Stimulated activated CD8-positive, alpha-beta memory T cell treated with anti-CD3 and anti-CD28 coated beads, Interleukin-7, amount 100 ng/mL, for 4 hours (primary cell): ENCODE results near the gene SMARCB1.
"Not testable (repeated sequence)": the region's sequence is repeated elsewhere in the genome, so short reads cannot be mapped to it uniquely, and the experiment has no call there.

Source experiments
- DNase-seq, 2 donors: peaks; one replicate each; pipeline ENCODE4 v3.0.0-alpha.2; 2020; ENCODE audit warnings: low read depth in 2 of 2

SMARCB1 gene

DNA sequence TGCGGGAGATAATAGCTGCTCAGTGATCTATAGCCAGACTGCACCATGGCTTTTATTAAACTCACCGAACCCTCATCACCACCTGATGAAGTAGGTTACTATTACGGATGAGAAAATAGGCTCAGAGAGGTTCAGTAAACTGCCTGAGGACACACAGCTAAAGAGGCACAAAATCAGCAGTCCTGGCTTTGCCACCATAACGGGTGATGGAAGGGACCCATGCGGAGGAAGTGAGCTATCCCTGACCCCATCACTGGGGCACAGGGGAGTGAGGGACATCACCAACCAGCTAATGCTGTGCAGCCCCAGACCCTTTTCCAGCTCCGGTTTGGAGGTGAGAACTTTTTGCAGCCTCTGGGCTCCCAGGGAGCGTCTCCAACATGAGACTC, 59.3 kb downstream of the SMARCB1 start:
- DNase-seq, result no peak

GRCh38 chr22:23847310-23847920, 60.6 kb downstream of the SMARCB1 start:
- DNase-seq, result no peak

DNA sequence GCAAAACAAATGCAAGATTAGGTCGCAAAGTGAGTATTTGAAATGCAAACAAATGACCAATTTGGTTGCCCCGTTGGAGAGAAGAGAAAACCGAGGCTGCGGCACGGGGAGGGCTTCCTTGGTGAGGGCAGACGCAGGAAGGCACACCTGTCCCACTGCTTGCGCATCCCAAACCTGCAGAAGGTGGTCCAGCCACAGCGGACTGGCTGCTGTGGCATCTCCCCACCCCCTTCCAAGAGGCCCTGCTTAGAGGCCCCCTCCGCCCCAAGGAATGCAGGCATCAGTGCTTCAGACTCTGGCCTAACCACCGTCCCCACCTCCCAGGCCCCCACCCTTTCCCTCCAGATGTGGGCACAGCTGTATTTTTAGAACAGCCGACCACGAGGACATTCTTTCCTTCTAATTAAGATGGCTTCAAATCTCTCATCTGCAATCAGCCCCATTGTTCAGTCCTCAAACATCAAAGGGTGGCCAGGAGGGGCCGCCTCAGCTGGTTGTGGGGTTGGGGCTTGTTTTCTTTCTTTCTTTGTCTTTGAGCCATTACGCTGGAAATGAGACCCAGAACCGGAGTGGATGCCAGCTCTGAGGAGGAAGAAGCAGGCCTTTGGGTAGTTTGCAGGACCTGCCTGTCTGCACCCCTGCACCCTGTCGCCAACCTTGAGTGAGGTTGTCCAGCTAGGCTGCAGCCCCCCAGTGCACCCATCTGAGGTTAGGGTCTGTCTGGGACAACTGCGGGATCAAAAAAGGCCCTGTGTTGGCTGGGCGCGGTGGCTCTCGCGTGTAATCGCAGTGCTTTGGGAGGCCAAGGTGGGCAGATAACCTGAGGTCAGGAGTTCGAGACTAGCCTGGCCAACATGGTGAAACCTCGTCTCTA, 61.5 kb downstream of the SMARCB1 start:
- no peak for DNase-seq

DNA sequence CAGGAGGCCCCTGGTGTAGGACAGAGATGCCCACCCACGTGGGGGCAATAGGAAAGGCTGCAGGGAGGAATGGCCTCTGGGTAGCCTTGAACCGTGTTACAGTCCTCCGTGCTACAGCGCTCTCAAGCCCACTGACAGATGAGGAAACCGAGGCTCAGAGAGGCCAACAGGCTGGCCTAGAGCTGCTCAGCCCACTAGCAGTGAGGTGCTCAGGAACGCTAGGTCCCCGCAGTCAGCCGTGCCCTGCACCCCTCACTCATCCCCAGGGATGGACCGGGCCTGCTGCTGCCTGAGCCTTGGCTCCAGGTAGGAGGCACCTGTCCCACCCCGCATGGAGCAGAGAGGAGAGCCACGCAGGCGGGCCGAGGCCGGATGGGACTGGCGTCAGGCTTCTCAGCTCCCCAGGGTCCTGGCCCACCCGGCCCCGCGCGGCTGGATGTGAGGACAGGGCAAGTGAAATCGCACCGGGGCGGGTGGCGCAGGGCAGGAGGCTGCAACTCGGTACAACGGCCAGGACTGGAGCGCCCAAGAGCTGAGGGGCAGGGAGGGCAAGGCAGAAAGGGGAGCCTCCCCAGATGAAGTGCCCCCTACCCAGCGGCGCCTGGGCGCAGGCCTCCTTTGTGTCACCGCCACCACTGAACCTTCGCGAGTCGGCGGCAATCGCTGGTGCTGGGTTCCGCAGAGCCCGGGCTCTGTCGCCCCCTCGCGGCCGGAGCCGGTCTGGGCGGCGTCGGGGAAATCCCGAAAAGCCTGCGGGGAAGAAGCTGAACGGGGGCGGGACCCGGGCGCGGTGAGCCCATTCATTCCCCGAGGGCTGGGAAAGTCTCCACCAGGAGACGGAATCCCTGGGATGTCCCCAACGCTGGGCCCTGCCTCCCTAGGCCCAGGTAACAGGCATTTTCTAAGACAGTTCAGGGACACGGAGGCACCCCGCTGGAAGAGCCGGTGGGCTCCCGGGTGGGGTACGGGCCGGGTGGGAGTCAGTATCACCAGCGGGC, 62.5 kb downstream of the SMARCB1 start:
- peak; percentile 56 to 72 for DNase-seq

GRCh38 chr22:23850136-23850611, 63.4 kb downstream of the SMARCB1 start:
- DNase-seq, result no peak

GRCh38 chr22:23856721-23857605, 70.2 kb downstream of the SMARCB1 start:
- no peak for DNase-seq

GRCh38 chr22:23857606-23858483, 71.1 kb downstream of the SMARCB1 start, which contains the start of gene SLC2A11:
SLC2A11 (plus strand) TSS chr22:23857875; CDS start chr22:23858000, 125 bp downstream.
- peak; percentile 87 to 92 for DNase-seq

DNA sequence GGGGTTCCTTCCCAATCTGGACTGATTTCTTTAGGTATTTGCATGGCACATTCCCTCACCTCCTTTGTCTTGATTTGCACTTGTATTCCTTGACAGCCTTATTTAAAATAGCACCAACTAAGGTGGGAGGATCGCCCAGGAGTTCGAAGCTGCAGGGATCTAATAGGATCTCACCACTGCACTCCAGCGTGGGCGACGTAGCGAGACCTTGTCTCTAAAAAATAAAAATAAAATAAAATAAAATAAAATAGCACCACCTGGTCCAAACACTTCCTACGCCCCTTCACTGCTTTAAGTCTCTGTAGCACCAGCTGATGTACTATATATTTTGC, 71.7 kb downstream of the SMARCB1 start:
- no peak for DNase-seq

- no peak for DNase-seq
These were observed 72.4 kb downstream of the SMARCB1 start for GRCh38 chr22:23859201-23859600.

- not testable (repeated sequence) for DNase-seq
These were observed 73.4 kb downstream of the SMARCB1 start for GRCh38 chr22:23860187-23860586.

GRCh38 chr22:23862103-23862502, 75.3 kb downstream of the SMARCB1 start:
- no peak for DNase-seq

GRCh38 chr22:23864499-23865154, 77.9 kb downstream of the SMARCB1 start:
- DNase-seq, result not testable (repeated sequence)

DNA sequence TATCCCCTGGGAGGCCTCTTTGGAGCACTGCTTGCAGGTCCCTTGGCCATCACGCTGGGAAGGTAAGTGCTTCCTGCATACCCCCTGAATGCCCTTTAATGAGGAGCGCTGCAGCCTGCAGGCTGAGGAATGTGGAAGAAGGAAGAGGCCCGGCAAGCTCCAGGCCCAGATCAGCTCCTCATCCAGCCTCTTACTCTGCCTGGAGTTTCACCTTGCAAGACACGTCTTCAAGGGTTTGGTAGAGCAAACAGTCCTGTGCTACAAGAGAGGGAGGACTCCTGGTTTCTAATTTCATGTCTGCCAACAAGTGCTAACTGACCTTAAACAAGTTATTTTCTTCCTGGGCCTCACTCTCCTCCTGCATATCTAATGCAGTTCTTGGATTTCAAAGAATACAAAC, 81.8 kb downstream of the SMARCB1 start:
- DNase-seq, result no peak

- DNase-seq, result no peak
These were observed 88.1 kb downstream of the SMARCB1 start for GRCh38 chr22:23874871-23875270.

GRCh38 chr22:23875801-23876200, 89.0 kb downstream of the SMARCB1 start:
- no peak for DNase-seq

GRCh38 chr22:23877566-23877965, 90.8 kb downstream of the SMARCB1 start:
- DNase-seq, result no peak

DNA sequence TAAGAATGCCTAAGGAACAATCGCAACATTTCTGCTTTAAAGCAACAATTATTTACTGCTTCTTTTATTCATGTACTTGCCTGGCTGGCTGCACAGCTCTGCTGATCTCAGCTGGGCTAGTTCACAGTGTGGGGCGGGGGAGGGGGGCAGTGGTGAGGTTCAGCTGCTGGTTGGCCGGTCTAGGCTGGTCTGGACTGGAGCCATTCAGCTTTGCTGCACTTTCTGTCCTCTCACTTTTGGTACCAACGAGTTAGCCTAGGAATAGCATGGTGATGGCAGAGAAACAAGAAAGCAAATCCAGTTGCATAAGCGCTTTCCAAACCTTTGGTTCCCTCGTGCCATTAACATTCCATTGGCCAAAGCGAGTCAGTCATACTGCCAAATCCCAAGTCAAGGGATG, 91.5 kb downstream of the SMARCB1 start:
- no peak for DNase-seq

- DNase-seq, result no peak
These were observed 95.6 kb downstream of the SMARCB1 start for GRCh38 chr22:23882370-23882769.

DNA sequence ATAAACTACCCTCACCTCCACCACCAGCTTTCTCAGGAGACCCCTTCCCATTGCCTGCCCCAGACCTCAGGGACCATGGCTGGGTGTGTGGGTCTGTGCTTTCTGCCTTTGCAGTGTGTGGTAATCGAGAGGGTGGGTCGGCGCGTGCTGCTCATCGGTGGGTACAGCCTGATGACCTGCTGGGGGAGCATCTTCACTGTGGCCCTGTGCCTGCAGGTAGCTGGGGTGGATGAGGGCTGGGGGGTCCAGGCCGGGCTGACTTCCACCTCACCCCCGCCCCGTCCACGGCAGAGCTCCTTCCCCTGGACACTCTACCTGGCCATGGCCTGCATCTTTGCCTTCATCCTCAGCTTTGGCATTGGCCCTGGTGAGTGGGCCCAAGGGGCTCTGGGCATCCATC, 96.9 kb downstream of the SMARCB1 start:
- no peak for DNase-seq
